GM19452 (cell line): Measurements from ENCODE around the gene AGO3.
"Not testable (repeated sequence)": the region's sequence is repeated elsewhere in the genome, so short reads cannot be mapped to it uniquely, and the experiment has no call there.

Experiments used
- ATAC-seq: cut with Tn5 transposase; IDR thresholded peaks from one replicate; pipeline ENCODE4 v1.9.1; 2021; ENCODE audit not compliant: unreplicated experiment

Gene AGO3

GRCh38 chr1:35930593-35931445 lies at the start of gene AGO3:
Gene AGO3, plus strand, starts transcription at chr1:35931105. Its CDS starts 322 bp downstream, at chr1:35931427.
- ATAC-seq = peak; percentile 80

GRCh38 chr1:35881850-35882273 lies 49.0 kb upstream of the AGO3 start:
- no peak for ATAC-seq

GRCh38 chr1:35882586-35882944 lies 48.3 kb upstream of the AGO3 start:
- no peak for ATAC-seq

GRCh38 chr1:35882945-35883634 lies 47.8 kb upstream of the AGO3 start, which contains the start of gene AGO1:
Gene AGO1, plus strand, starts transcription at chr1:35883209. Its CDS starts 213 bp downstream, at chr1:35883422.
- ATAC-seq = peak; percentile 83

DNA sequence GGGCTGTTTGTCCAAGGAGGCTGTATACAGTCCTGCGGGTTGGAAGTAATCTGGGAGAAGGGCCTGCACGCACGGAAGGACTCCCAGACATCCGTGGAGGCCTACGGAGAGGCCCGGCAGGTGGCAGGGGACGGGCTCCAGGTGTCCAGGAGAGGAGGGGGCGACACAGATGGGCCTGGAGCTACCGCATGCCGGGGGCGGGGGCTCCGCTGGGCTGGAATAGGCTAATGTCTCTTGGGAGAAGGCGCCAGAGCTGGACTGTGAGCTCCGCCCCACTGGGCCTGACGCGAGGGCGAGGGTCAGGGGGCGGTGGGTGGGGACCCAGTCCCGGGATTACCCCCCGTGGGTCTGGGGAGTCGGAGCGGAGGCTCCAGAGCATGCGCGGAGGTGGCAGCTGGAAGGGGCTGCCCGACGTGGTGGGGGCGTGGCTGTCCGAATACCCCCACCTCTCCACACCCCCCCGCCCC lies 47.2 kb upstream of the AGO3 start:
- peak; percentile 7 for ATAC-seq

GRCh38 chr1:35884934-35885333 lies 46.0 kb upstream of the AGO3 start:
- ATAC-seq = no peak

GRCh38 chr1:35885961-35886558 lies 44.8 kb upstream of the AGO3 start:
- no peak for ATAC-seq

GRCh38 chr1:35886577-35887431 lies 44.1 kb upstream of the AGO3 start:
- ATAC-seq = no peak

- ATAC-seq = no peak
Measured at GRCh38 chr1:35887508-35887907, 43.4 kb upstream of the AGO3 start.

DNA sequence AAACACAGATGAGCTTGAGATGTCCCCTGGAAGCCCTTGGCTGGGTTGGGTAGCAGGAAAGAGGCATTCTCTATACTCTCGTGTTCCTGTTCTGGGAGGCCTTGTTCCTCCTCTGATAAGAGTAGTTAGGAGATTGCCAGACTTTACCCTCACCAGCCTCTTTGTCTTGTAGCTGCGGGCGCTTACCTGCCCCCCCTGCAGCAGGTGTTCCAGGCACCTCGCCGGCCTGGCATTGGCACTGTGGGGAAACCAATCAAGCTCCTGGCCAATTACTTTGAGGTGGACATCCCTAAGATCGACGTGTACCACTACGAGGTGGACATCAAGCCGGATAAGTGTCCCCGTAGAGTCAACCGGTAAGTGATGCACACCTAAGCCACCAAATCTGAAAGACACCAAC lies 42.6 kb upstream of the AGO3 start:
- ATAC-seq = no peak

- not testable (repeated sequence) for ATAC-seq
Measured at GRCh38 chr1:35888981-35889380, 41.9 kb upstream of the AGO3 start.

- ATAC-seq = no peak
Measured at GRCh38 chr1:35893051-35893879, 37.6 kb upstream of the AGO3 start.

DNA sequence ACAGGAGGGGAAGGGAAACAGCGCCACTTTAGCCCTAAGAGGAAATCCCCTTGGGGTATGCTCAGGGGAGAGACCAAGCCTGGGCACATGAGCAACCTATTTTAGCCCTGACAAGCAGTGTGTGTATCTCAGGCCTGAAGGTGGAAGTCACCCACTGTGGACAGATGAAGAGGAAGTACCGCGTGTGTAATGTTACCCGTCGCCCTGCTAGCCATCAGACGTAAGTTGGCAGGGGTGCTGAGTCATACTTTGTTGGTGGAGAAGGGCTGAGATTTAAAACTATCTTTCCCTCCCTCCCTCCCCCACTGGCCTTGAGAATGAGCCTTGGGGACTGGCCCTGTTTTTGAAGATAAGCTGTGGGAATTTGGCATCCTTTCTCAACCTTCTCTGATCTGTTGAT lies 36.7 kb upstream of the AGO3 start:
- ATAC-seq = no peak

GRCh38 chr1:35894656-35895055 lies 36.2 kb upstream of the AGO3 start:
- no peak for ATAC-seq

DNA sequence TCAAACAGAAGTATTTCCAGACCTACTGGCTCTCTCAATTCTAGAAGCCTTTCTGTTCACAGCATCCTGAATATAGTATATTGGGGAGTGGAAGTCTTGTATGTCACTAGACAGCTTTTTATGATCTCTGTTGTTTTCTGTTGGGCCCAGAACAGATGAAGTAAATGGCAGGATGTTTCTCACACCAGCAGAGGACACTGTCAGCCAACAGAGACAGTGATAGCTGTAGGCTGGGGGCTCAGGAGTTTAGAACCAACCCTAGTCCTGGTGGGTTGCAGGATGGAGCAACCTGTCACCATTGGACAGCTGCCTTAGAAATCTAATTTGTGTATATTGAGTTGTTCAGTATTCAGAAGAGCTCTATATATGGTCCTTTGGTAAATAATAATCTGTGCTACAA lies 31.0 kb upstream of the AGO3 start:
- ATAC-seq = no peak

DNA sequence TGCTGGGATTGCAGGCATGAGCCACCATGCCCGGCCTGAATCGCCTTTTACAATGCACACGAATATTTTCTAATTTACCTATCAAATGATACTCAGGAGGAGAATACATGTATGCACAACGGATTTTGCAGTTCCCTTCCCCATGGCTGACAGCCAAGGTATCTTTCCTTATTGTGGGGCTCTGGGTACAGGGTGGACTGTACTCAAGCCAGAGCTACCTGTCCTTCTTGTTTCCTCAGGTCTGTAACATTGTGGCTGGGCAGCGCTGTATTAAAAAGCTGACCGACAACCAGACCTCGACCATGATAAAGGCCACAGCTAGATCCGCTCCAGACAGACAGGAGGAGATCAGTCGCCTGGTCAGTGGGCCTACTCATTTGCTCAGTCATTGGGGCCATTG lies 29.7 kb upstream of the AGO3 start:
- no peak for ATAC-seq

DNA sequence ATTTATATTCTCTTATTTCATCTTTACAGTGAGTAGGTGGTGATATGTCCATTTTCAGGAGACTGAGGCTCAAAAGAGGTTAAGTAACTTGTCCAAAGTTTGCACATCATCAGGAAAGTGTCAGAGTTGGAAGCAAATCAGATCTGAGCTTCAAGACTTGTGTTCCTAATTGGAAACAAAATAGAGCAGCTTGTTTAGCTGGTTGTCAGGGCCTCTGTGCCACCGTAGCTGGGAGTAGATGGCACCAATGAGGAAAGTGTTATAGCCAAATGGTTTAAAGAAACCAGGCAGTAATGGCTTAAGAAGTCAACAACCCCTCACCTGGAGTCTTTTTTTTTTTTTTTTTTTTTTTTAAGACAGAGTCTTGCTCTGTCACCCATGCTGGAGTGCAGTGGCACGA lies 28.2 kb upstream of the AGO3 start:
- no peak for ATAC-seq

- ATAC-seq = no peak
Measured at GRCh38 chr1:35914717-35915116, 16.2 kb upstream of the AGO3 start.

- no peak for ATAC-seq
Measured at GRCh38 chr1:35915693-35916092, 15.2 kb upstream of the AGO3 start.

GRCh38 chr1:35923791-35924221 lies 7.1 kb upstream of the AGO3 start:
- no peak for ATAC-seq
